HEK293 (cell line): Measurements from ENCODE around the gene CCSER1.

Source experiments
- CTCF ChIA-PET: fragments of 350-600 bp; formaldehyde crosslinking; extraction: SDS; loops from one replicate; lab custom pipeline; 2021; ENCODE audit warnings: antibody characterized with exemption; lab: Yijun Ruan, JAX
- POLR2A ChIA-PET: fragments of 300-600 bp; formaldehyde crosslinking; extraction: SDS; loops from one replicate; lab custom pipeline; 2020; ENCODE audit warnings: antibody characterized with exemption, inconsistent platforms; lab: Yijun Ruan, JAX
- H3K27ac ChIP-seq: fragments of 200-500 bp; sonication (Bioruptor generic); 2 replicates; pipeline ENCODE4 v1.5.1; 2014; ENCODE audit warnings: low read depth, low read length, control low read depth, inconsistent platforms; ENCODE audit errors: extremely low read depth
- H3K36me3 ChIP-seq, 2 experiments: fragments of 200-500 bp in 1 of 2; sonication (Bioruptor generic) in 1 of 2; 1 replicate in 1 of 2; 2 replicates in 1 of 2; pipeline ENCODE4 v1.5.1; 2014 to 2017; ENCODE audit warnings: inconsistent platforms in 2 of 2, low read length in 2 of 2; ENCODE audit not compliant: control insufficient read depth in 2 of 2, insufficient read depth in 1 of 2
- H3K4me1 ChIP-seq: fragments of 200-500 bp; sonication (Bioruptor generic); 2 replicates; pipeline ENCODE4 v1.5.1; 2014; ENCODE audit warnings: mild to moderate bottlenecking, low read length, inconsistent platforms; ENCODE audit not compliant: control insufficient read depth, insufficient read depth
- H3K4me3 ChIP-seq: 2 replicates; pipeline ENCODE4 v1.5.1; 2011; ENCODE audit warnings: low read depth, mild to moderate bottlenecking, control low read depth, low read length, moderate library complexity
- H3K9me3 ChIP-seq: fragments of 200-500 bp; sonication (Bioruptor generic); 2 replicates; pipeline ENCODE4 v1.5.1; 2014; ENCODE audit warnings: low read depth, low read length, inconsistent platforms; ENCODE audit not compliant: control insufficient read depth, insufficient read depth
- GFI1B ChIP-seq: fragments of 450-650 bp; formaldehyde crosslinking; IDR thresholded peaks from 2 replicates; pipeline ENCODE4 v1.5.1; 2016; ENCODE audit warnings: missing biosample characterization, missing genetic modification characterization
- KLF16 ChIP-seq: fragments of 450-650 bp; formaldehyde crosslinking; IDR thresholded peaks from 2 replicates; pipeline ENCODE4 v1.5.1; 2017; ENCODE audit warnings: missing biosample characterization, missing genetic modification characterization
- KLF8 ChIP-seq: fragments of 450-650 bp; formaldehyde crosslinking; IDR thresholded peaks from 2 replicates; pipeline ENCODE4 v1.5.1; 2016; ENCODE audit warnings: missing biosample characterization, missing genetic modification characterization
- OVOL3 ChIP-seq: fragments of 450-650 bp; formaldehyde crosslinking; IDR thresholded peaks from 2 replicates; pipeline ENCODE4 v1.5.1; 2016; ENCODE audit warnings: missing biosample characterization, missing genetic modification characterization
- SCRT2 ChIP-seq: fragments of 450-650 bp; formaldehyde crosslinking; IDR thresholded peaks from 2 replicates; pipeline ENCODE4 v1.5.1; 2016; ENCODE audit warnings: missing biosample characterization, missing genetic modification characterization
- SP7 ChIP-seq: fragments of 450-650 bp; formaldehyde crosslinking; IDR thresholded peaks from 2 replicates; pipeline ENCODE4 v1.5.1; 2016; ENCODE audit warnings: missing biosample characterization, missing genetic modification characterization
- ZBTB1 ChIP-seq: fragments of 450-650 bp; formaldehyde crosslinking; IDR thresholded peaks from 2 replicates; pipeline ENCODE4 v1.5.1; 2016; ENCODE audit warnings: missing biosample characterization, missing genetic modification characterization
- ZNF174 ChIP-seq: fragments of 450-650 bp; formaldehyde crosslinking; IDR thresholded peaks from 2 replicates; pipeline ENCODE4 v1.5.0; 2017; ENCODE audit warnings: missing biosample characterization, mild to moderate bottlenecking, missing genetic modification characterization
- ZNF302 ChIP-seq: fragments of 450-650 bp; formaldehyde crosslinking; IDR thresholded peaks from 2 replicates; pipeline ENCODE4 v1.5.1; 2016; ENCODE audit warnings: missing biosample characterization, missing genetic modification characterization, low read depth
- ZNF555 ChIP-seq: fragments of 450-650 bp; formaldehyde crosslinking; conservative IDR thresholded peaks from 2 replicates; pipeline ENCODE4 v1.5.1; 2017; ENCODE audit warnings: missing biosample characterization, mild to moderate bottlenecking, missing genetic modification characterization, inconsistent platforms
- ZNF585B ChIP-seq: fragments of 450-650 bp; formaldehyde crosslinking; IDR thresholded peaks from 2 replicates; pipeline ENCODE4 v1.5.1; 2016; ENCODE audit warnings: missing biosample characterization, missing genetic modification characterization
- ZNF747 ChIP-seq: fragments of 450-650 bp; formaldehyde crosslinking; IDR thresholded peaks from 2 replicates; pipeline ENCODE4 v1.5.1; 2016; ENCODE audit warnings: missing biosample characterization, missing genetic modification characterization
- ZNF768 ChIP-seq: fragments of 450-650 bp; formaldehyde crosslinking; IDR thresholded peaks from 2 replicates; pipeline ENCODE4 v1.5.1; 2018; ENCODE audit warnings: missing biosample characterization, mild to moderate bottlenecking, missing genetic modification characterization
- TF ChIP-seq, protein P1 (sequence below): fragments of 450-650 bp; formaldehyde crosslinking; IDR thresholded peaks from 2 replicates; pipeline ENCODE4 v1.5.1; 2016; ENCODE audit warnings: missing biosample characterization, missing genetic modification characterization, borderline replicate concordance
- TF ChIP-seq, protein P2 (sequence below): fragments of 450-650 bp; IDR thresholded peaks from 2 replicates; pipeline ENCODE4 v1.5.1; 2018; ENCODE audit warnings: missing biosample characterization, missing genetic modification characterization
- TF ChIP-seq, protein P3 (sequence below): fragments of 450-650 bp; formaldehyde crosslinking; IDR thresholded peaks from 2 replicates; pipeline ENCODE4 v1.5.0; 2017; ENCODE audit warnings: missing biosample characterization, missing genetic modification characterization, borderline replicate concordance
- TF ChIP-seq, protein P4 (sequence below): fragments of 450-650 bp; formaldehyde crosslinking; IDR thresholded peaks from 2 replicates; pipeline ENCODE4 v1.5.1; 2016; ENCODE audit warnings: missing biosample characterization, missing genetic modification characterization
- TF ChIP-seq, protein P5 (sequence below): fragments of 450-650 bp; formaldehyde crosslinking; conservative IDR thresholded peaks from 2 replicates; pipeline ENCODE4 v1.5.1; 2016; ENCODE audit warnings: low read depth, missing biosample characterization, missing genetic modification characterization

The CCSER1 gene

DNA sequence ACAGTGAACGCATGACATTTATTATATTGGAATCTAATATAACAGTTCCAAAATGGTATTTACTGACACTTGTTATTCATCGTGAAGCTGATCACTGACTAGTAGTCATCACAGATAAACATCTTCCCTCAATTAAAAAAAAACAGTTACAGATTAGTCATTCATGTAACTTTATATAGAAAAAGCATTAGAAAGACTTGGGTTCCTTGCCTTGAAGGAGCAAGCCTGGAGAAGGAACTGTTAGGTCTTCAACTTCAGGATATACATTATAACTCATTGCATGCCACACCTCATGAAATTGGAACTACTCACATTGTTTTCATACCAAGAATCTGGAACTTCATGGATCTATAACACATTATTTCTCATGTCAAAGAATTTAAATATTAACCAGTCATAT, 317.7 kb downstream of the CCSER1 start (continued):
- TF ChIP-seq, protein P1, sequence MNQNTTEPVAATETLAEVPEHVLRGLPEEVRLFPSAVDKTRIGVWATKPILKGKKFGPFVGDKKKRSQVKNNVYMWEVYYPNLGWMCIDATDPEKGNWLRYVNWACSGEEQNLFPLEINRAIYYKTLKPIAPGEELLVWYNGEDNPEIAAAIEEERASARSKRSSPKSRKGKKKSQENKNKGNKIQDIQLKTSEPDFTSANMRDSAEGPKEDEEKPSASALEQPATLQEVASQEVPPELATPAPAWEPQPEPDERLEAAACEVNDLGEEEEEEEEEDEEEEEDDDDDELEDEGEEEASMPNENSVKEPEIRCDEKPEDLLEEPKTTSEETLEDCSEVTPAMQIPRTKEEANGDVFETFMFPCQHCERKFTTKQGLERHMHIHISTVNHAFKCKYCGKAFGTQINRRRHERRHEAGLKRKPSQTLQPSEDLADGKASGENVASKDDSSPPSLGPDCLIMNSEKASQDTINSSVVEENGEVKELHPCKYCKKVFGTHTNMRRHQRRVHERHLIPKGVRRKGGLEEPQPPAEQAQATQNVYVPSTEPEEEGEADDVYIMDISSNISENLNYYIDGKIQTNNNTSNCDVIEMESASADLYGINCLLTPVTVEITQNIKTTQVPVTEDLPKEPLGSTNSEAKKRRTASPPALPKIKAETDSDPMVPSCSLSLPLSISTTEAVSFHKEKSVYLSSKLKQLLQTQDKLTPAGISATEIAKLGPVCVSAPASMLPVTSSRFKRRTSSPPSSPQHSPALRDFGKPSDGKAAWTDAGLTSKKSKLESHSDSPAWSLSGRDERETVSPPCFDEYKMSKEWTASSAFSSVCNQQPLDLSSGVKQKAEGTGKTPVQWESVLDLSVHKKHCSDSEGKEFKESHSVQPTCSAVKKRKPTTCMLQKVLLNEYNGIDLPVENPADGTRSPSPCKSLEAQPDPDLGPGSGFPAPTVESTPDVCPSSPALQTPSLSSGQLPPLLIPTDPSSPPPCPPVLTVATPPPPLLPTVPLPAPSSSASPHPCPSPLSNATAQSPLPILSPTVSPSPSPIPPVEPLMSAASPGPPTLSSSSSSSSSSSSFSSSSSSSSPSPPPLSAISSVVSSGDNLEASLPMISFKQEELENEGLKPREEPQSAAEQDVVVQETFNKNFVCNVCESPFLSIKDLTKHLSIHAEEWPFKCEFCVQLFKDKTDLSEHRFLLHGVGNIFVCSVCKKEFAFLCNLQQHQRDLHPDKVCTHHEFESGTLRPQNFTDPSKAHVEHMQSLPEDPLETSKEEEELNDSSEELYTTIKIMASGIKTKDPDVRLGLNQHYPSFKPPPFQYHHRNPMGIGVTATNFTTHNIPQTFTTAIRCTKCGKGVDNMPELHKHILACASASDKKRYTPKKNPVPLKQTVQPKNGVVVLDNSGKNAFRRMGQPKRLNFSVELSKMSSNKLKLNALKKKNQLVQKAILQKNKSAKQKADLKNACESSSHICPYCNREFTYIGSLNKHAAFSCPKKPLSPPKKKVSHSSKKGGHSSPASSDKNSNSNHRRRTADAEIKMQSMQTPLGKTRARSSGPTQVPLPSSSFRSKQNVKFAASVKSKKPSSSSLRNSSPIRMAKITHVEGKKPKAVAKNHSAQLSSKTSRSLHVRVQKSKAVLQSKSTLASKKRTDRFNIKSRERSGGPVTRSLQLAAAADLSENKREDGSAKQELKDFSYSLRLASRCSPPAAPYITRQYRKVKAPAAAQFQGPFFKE (tag by site-specific recombination), result no peak
- TF ChIP-seq, protein P2, sequence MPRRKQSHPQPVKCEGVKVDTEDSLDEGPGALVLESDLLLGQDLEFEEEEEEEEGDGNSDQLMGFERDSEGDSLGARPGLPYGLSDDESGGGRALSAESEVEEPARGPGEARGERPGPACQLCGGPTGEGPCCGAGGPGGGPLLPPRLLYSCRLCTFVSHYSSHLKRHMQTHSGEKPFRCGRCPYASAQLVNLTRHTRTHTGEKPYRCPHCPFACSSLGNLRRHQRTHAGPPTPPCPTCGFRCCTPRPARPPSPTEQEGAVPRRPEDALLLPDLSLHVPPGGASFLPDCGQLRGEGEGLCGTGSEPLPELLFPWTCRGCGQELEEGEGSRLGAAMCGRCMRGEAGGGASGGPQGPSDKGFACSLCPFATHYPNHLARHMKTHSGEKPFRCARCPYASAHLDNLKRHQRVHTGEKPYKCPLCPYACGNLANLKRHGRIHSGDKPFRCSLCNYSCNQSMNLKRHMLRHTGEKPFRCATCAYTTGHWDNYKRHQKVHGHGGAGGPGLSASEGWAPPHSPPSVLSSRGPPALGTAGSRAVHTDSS (tag by site-specific recombination), result no peak
- TF ChIP-seq KLF8 (no peak), SP7 (tag by site-specific recombination) (no peak), ZNF747 (tag by site-specific recombination) (no peak), ZBTB1 (tag by site-specific recombination) (no peak), ZNF585B (no peak), ZNF174 (tag by site-specific recombination) (no peak), KLF16 (tag by site-specific recombination) (no peak), ZNF555 (tag by site-specific recombination) (no peak)
- TF ChIP-seq, protein P3, sequence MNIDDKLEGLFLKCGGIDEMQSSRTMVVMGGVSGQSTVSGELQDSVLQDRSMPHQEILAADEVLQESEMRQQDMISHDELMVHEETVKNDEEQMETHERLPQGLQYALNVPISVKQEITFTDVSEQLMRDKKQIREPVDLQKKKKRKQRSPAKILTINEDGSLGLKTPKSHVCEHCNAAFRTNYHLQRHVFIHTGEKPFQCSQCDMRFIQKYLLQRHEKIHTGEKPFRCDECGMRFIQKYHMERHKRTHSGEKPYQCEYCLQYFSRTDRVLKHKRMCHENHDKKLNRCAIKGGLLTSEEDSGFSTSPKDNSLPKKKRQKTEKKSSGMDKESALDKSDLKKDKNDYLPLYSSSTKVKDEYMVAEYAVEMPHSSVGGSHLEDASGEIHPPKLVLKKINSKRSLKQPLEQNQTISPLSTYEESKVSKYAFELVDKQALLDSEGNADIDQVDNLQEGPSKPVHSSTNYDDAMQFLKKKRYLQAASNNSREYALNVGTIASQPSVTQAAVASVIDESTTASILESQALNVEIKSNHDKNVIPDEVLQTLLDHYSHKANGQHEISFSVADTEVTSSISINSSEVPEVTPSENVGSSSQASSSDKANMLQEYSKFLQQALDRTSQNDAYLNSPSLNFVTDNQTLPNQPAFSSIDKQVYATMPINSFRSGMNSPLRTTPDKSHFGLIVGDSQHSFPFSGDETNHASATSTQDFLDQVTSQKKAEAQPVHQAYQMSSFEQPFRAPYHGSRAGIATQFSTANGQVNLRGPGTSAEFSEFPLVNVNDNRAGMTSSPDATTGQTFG (tag by site-specific recombination), result no peak

DNA sequence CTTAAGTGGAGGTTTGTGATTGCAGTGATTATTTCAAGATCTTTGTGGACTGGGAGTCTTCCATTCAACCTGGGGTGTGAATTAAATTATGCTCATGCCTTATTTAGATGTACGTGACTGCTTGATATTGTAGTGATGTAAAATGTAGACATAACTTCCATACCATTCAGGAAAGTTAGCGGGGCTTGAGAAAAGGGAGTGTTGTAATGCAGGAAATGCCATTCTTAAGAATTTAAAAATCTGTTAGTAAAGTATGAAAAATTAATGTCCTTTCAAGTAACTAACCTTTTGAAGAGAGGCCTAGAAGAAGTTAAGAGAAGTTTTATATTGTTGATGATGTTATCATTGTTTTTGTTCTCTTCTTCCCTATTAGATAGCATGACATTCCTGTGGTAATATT, 318.2 kb downstream of the CCSER1 start:
- Histone ChIP-seq H3K36me3 (no peaks in the 10 kb centered on the region), H3K4me3 (no peak overlapping the region), H3K27ac (no peak overlapping the region), H3K4me1 (no peaks in the 10 kb centered on the region), H3K9me3 (no peaks in the 10 kb centered on the region)
- POLR2A ChIA-PET, result no interaction called here
- CTCF ChIA-PET, result no interaction called here
- TF ChIP-seq, protein P4, sequence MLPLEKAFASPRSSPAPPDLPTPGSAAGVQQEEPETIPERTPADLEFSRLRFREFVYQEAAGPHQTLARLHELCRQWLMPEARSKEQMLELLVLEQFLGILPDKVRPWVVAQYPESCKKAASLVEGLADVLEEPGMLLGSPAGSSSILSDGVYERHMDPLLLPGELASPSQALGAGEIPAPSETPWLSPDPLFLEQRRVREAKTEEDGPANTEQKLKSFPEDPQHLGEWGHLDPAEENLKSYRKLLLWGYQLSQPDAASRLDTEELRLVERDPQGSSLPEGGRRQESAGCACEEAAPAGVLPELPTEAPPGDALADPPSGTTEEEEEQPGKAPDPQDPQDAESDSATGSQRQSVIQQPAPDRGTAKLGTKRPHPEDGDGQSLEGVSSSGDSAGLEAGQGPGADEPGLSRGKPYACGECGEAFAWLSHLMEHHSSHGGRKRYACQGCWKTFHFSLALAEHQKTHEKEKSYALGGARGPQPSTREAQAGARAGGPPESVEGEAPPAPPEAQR (tag by site-specific recombination), result no peak
- TF ChIP-seq SCRT2 (tag by site-specific recombination) (no peak), ZNF768 (no peak), OVOL3 (no peak), ZNF302 (tag by site-specific recombination) (no peak), GFI1B (tag by site-specific recombination) (no peak)
- TF ChIP-seq, protein P5, sequence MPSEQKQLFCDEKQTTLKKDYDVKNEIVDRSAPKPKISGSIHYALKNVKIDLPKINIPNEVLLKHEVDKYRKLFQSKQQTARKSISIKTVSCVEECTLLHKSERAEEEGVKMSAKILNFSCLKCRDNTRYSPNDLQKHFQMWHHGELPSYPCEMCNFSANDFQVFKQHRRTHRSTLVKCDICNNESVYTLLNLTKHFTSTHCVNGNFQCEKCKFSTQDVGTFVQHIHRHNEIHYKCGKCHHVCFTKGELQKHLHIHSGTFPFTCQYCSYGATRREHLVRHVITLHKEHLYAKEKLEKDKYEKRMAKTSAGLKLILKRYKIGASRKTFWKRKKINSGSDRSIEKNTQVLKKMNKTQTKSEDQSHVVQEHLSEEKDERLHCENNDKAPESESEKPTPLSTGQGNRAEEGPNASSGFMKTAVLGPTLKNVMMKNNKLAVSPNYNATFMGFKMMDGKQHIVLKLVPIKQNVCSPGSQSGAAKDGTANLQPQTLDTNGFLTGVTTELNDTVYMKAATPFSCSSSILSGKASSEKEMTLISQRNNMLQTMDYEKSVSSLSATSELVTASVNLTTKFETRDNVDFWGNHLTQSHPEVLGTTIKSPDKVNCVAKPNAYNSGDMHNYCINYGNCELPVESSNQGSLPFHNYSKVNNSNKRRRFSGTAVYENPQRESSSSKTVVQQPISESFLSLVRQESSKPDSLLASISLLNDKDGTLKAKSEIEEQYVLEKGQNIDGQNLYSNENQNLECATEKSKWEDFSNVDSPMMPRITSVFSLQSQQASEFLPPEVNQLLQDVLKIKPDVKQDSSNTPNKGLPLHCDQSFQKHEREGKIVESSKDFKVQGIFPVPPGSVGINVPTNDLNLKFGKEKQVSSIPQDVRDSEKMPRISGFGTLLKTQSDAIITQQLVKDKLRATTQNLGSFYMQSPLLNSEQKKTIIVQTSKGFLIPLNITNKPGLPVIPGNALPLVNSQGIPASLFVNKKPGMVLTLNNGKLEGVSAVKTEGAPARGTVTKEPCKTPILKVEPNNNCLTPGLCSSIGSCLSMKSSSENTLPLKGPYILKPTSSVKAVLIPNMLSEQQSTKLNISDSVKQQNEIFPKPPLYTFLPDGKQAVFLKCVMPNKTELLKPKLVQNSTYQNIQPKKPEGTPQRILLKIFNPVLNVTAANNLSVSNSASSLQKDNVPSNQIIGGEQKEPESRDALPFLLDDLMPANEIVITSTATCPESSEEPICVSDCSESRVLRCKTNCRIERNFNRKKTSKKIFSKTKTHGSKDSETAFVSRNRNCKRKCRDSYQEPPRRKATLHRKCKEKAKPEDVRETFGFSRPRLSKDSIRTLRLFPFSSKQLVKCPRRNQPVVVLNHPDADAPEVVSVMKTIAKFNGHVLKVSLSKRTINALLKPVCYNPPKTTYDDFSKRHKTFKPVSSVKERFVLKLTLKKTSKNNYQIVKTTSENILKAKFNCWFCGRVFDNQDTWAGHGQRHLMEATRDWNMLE (tag by site-specific recombination), result no peak
